GM21576 (cell line): Measurements from ENCODE around the gene ZCCHC17.

Source experiments
- ATAC-seq: cut with Tn5 transposase; IDR thresholded peaks from one replicate; pipeline ENCODE4 v1.9.1; 2021; ENCODE audit warnings: mild to moderate bottlenecking, moderate library complexity; ENCODE audit not compliant: unreplicated experiment

The ZCCHC17 gene

GRCh38 chr1:31302709-31303441, 6.0 kb downstream of the ZCCHC17 start:
- ATAC-seq, result no peak

- no peak for ATAC-seq
Measured at GRCh38 chr1:31306278-31306677, 9.4 kb downstream of the ZCCHC17 start.

GRCh38 chr1:31308036-31308435, 11.2 kb downstream of the ZCCHC17 start:
- ATAC-seq, result no peak

- ATAC-seq, result no peak
Measured at GRCh38 chr1:31310198-31310597, 13.4 kb downstream of the ZCCHC17 start.

GRCh38 chr1:31315902-31316301, 19.1 kb downstream of the ZCCHC17 start:
- no peak for ATAC-seq

- ATAC-seq, result no peak
Measured at GRCh38 chr1:31318146-31318545, 21.3 kb downstream of the ZCCHC17 start.

GRCh38 chr1:31324093-31324492, 27.3 kb downstream of the ZCCHC17 start:
- ATAC-seq, result no peak

GRCh38 chr1:31324992-31325391, 28.2 kb downstream of the ZCCHC17 start:
- ATAC-seq, result no peak

GRCh38 chr1:31326461-31326860, 29.6 kb downstream of the ZCCHC17 start:
- no peak for ATAC-seq

- ATAC-seq, result no peak
Measured at GRCh38 chr1:31327381-31327780, 30.5 kb downstream of the ZCCHC17 start.

- no peak for ATAC-seq
Measured at GRCh38 chr1:31335007-31335406, 38.2 kb downstream of the ZCCHC17 start.

- ATAC-seq, result no peak
Measured at GRCh38 chr1:31336687-31337467, 40.0 kb downstream of the ZCCHC17 start.

- ATAC-seq, result no peak
Measured at GRCh38 chr1:31344503-31344902, 47.7 kb downstream of the ZCCHC17 start.

GRCh38 chr1:31345635-31346034, 48.8 kb downstream of the ZCCHC17 start:
- no peak for ATAC-seq

GRCh38 chr1:31346785-31347184, 50.0 kb downstream of the ZCCHC17 start:
- ATAC-seq, result no peak

- no peak for ATAC-seq
Measured at GRCh38 chr1:31348449-31348848, 51.6 kb downstream of the ZCCHC17 start.

- ATAC-seq, result no peak
Measured at GRCh38 chr1:31354283-31354682, 57.5 kb downstream of the ZCCHC17 start.

GRCh38 chr1:31356427-31356826, 59.6 kb downstream of the ZCCHC17 start:
- no peak for ATAC-seq

GRCh38 chr1:31361607-31362006, 64.8 kb downstream of the ZCCHC17 start:
- ATAC-seq, result no peak

- no peak for ATAC-seq
Measured at GRCh38 chr1:31362032-31362431, 65.2 kb downstream of the ZCCHC17 start.

GRCh38 chr1:31364561-31365250, 67.9 kb downstream of the ZCCHC17 start:
- no peak for ATAC-seq

GRCh38 chr1:31366796-31367195, 70.0 kb downstream of the ZCCHC17 start:
- ATAC-seq, result no peak
